Measurements from ENCODE around the gene RORC.

The RORC gene

DNA sequence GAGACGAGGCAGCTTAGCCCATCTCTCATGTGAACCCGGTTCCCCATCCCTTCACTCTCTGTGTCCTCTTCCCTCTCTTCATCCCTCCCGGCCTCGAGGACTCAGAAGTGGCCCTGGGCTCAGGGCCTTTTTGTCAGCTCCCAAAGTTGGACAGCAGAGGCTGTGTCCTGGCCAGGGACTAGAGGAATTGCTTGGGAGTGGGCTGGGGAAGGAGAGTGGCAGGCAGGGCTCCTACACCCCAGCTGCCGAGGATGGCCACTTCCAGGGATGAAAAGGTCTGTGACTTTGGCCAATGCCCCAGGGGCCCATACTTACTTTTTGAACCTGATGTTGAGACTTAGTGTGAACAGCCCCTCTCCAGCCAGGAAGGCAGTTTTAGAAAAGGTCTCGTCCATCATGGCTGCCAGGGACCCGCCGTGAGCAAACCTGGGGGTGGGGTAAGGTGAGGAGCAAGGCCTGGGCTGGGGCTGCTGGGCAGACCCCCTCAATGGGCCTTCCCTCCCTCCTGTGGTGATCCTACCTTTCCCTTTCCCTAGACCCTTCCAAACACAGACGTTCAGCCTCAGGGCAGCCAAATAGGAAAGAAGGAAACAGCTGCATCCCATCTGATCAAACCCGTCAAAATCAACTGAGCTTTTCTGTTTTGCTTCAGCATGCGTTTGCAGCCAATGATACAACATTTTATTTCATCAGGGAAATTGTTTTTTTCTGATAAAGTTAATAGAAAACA, 16.4 kb upstream of the RORC start:
- DNase-seq = no peak

DNA sequence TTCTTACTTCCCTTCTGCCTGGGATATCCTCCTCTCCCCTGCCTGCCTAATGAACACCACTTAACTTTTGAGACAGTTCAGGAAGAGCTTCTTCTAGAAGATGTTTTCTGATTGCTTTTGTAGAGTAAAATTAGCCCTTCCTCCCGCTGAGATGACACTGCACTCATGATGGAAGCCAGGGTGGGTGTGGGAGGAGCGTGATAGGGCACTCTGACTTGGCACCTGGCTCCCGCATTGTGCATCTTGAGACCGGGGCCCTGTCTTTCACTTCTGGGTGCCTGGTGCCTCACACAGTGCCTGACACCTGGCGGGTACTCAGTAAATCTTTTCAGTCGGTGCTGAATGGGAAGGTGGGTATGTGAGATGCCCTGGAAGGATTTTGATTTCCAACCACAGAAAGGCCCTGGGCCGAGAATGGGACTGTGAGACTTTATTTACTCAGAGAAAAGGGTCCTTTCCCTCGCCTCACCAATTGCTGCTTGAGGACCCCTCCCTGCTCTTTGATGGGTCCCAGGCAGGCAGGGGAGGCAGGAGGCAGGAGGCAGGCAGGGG, 15.2 kb upstream of the RORC start:
- DNase-seq = no peak

DNA sequence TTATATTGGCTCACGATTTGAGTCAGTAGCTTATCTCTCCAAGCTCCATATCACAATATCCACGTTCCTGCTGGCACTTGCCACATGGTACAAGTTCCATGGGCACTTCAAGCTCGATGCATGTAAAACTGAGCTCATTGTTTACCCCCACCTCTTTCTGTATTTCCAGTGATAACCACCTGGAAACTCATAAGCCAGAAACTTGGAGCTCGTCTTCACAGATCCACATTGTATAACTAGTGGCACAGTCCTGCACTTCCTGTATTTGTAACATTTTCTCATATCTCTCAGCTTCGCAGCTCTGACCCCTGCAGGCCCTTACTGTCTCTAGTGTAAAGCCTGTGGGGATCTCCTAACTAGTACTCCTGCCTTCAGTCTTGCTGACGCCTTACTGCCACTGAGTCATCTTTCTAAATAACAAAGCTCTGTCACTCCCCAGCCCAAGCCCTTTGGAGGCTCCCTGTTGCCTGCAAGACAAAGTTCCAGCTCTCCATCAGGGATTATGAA, 14.5 kb upstream of the RORC start:
- DNase-seq = peak; percentile 59

DNA sequence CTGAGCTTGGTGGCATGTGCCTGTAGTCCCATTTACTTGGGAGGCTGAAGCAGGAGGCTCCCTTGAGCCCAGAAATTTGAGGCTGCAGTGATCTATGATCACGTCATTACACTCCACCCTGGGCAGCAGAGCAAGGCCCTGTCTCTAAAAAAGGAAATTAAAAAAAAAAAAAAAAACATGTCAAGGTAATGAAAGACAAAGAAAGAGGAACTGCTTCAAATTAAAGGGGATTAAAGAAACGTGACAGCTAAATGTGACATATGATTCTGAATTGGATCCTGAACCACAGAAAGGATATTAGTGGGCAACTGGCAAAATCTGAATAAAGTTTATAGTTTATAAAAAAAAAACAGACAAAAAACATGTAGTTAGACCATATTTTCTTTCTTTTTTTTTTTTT, 11.8 kb upstream of the RORC start:
- peak; percentile 60 for DNase-seq

DNA sequence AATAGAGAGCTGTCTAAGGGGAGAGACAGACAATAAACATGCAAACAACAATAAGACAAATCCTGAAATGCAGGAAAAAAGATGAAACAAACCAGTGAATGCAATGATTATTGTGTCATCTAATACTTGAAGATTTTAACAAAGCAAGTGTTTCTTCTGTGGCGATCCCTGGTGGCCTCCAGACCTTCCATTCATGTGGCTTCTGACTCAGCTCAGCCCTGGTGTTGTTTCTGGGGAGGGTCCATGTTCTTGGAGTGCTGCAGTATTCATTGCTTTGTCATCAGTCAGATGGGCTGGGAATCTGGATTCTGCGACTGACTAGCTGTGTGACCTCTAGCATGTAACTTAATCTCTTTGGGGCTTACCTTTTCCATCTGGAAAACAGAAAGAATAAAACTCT, 9.5 kb upstream of the RORC start:
- no peak for DNase-seq

DNA sequence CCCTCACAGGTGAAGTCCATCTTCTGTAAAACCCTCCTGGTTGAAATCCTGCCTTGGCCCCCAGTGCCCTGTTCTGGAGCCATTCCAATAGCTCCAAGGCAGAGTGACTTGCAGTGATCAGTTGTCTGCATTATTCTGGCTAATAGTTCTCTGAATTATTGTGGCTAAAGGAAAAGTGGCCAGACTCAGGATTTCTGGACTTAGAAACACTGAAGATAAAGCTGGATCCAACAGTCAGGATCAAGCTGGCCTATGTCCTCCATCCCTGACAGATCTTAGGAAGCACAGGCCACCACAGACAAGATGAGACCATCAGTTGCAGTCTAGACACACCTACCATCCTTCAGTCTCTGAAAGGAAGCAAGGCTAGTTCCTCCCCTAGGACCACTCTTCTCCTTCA, 8.8 kb upstream of the RORC start:
- no peak for DNase-seq

DNA sequence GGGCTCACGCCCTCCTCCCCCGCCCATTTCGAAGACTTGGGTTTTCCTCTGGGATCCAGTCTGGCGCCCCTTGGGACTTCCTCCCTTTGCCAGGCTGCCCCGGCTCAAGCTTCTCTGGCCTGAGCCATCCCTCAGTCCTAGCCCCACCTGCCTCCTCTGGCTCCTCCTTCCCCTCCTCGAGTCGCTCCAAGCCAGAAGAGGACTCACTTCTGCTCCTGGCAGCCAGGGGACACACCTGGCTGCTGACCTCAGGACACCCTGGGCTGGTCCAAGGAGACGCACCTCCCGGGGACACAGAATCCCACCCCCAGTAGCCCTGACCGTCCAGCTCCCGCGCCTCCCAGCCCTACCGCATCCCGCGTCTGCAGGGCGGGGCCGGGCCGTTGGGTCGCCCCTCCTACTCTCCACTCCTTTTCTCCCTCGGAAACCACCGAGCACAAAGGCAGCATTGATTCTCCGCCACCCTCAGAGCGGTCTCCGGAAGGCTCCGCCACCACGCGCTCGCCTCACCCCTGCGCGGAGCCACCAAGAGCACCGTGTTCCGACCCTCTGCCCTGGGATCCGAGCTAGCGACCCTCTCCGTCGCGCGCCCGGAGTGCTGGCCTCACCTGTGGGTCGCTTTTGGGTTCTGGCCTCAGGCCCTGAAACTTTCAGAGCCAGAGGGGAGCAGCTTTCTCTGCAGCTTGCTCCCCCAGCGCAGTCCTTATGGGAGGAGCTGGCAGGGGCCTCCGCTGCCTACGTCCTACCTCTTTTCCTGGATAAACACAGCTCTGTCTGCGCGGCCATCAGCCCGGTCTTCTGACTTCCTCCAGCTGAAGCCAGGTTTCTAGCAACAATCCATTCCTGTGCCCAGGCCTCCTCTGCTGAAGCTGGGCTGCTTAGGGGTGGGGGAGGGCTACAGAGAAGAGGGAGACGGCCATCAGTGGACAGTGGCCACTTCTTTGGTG, 8.1 kb upstream of the RORC start, which contains the start of gene C2CD4D:
Gene C2CD4D (minus strand): TSS at position 364 of the 947 bp plus-strand sequence. CDS start 831 bp downstream, outside the sequence.
- DNase-seq = no peak

DNA sequence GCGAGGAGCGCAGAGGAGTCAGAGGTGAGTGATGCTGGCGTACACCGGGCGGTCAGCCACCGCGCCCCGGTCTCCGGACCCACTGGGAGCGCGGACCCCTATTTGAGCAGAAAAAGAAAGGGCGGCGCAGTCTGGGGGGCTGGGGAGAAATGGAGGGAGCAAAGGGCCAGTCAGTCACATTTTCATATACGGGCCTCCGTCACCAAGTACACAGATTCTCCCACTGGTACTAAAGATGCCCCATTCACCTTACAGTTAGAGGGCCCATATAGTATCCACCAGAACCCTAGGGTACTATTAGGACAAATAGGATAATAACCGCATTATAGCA, 7.4 kb upstream of the RORC start:
- DNase-seq = no peak

DNA sequence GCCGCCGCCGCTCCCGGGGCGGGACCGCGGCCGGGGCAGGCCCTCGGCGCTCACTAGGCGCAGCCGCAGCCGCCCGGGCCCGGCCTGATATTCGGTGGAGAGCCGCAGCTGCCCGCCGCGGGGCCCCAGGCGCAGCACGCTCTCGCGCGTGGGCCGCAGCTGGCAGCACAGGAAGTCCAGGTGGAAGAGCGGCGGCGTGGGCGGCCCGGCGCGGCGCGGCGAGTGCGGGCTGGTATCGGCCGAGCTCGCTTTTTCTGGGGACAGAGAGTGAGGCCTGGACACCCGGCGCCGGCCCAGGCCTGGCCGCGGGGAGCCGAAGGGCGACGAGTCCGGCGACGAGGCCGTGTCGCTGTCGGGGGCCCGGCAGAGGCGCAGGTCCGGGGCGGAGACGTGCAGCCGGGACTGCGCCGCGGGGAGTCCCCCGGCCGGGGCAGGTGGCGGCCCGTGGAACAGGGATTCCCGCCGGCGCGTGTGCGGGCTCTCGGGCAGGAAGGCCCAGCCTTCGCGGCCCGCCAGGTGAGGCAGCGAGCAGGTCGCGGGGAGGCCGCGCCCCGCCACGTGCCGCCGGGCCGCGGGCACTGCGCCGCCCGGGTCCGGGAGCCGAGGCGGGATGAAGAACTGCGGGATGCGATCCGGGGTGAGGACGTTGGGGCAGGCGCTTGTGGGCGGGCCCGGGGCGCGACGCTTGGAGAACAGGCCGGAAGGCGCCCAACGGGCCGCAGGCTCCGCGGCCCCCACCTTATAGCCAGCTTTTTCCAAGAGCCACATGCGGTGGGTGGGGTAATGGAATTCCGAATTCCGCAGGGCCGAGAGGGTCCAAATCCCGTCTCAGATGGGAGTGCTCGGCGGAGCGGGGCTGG, 6.8 kb upstream of the RORC start:
- no peak for DNase-seq

DNA sequence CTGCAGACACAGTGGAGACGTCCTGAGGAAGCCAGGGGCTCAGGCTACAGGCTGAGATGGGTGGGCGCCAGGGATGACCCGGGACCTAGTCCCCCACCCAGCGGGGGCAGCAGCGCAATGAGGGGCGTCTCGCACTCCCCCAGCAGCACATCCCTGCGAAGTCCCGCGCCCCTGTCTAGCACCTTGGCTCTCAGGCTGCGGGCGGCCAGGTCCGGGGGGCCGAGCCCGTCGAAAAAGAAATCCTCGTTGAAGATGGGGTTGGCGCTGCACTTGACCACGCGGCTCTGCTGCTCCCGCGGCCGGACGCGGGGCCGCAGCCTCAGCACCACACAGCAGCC, 6.3 kb upstream of the RORC start:
- DNase-seq = no peak

DNA sequence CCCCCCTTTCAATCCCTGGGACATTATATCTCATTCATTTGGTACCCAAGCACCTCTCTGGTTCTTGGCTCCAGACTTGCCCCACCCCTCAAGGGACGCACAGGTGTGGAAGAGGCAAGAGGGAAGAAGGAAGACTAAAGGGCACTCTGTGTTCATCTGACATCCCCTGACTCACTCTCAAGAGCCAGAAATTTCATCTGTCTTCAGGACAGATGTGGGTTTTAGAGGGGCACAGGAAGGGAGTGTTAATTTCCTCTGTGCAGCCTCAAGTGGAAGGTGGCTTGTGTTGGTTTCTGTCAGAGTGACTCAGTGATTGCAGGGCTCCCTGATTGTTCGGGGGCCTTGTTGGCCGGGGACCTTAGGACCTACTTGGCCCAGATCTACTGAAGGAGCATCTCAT, 5.6 kb upstream of the RORC start:
- no peak for DNase-seq

DNA sequence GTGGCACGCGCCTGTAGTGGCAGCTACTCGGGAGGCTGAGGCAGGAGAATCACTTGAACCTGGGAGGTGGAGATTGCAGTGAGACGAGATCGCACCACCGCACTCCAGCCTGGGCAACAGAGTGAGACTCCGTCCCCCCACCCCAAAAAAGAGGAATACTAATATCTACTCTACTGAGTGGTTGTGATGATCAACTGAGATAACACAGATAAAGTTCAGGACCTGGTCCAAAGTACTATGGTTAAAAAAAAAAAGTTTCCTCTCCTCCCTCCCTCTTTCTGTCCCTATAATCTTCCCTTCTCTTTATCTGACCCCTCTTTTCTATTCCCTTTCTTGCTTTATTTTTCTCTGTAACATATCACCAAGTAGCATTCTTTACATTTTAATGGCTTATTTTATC, 4.0 kb upstream of the RORC start:
- no peak for DNase-seq

DNA sequence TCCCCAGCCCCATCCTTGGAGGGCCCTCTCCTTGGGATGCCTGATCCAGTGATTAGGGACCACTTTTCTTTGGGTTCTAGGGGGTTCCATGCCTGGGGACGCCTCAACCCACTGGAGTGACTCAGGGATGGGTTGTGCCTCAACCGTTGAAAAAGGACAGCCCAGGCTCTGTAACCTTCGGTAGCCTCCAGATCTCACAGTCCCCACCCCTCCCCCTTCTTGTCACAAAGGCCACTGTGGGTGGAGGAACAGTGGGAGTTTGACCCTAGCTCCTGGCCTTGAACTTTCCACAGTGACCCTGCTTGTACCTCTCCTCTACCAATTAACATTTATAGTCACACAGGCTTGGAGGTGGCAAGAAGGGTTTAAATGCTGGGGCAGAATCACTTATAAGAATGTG, 2.6 kb upstream of the RORC start:
- DNase-seq = peak; percentile 52

DNA sequence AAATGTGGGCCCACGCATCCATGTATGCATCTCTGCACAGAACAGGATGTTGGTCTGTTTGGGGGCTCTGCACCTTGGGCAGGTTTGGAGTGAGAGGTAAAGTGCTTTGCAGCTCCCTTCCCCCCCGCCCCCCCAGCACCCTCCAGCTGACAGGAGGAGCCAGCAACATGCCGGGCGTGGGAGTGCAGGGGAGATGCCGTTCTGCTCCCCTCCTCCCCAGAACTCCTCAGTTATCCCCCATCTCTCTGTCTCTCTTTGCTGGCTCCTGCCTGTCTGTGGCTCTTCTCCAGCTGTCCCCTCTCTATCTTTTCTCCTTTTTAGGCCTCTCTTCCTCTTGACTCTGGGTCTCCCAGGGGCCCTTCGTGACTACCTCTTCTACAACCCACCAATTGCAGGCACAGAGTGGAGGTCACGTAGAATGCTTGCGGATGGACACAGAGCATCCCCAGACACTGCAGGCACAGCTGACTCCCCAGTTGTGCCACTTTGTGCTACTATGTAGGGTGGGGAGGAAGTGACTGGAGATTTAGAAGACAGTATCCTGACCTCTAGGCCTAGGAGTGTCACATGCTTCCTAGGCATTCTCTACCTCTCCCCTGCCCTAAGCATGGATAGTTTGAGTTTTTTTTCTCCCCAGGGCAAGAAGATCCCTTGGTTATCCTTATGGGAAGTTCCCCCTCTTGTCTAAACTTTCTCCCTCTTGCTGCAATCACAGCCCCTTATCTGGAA, 1.7 kb upstream of the RORC start:
- DNase-seq = peak; percentile 25

DNA sequence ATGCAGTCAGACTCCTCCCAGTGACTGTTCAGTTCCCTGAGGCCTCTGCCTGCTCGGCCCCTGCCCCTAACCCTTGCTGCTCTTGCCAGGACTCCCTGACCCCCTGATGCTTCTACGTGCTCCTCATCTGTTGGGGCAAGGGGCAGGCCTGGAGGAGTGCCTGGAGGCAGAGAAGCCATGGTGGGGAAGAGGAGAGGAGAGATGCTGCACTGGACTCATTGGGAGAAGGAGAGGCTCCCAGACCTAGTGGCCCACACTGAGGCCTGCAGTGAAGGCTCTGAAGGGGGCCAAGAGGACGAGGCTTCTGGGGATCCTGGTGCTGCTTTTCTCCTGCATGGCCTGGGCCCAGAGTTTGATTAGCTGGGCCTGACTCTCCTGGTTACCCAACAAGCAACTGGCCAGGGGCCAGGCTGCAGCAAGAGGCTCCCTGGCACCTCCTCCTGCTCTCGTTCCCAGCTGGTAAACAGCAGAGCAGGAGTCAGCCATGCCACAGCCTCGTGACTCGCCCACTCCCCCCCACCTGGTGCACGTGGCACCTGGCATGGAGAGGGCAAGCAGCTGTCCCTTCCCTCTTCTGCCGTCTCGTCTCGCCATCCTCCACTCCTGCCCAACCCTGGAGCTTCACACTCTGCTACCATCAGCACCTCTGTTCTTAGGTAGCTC, 847 bp upstream of the RORC start:
- DNase-seq = no peak

DNA sequence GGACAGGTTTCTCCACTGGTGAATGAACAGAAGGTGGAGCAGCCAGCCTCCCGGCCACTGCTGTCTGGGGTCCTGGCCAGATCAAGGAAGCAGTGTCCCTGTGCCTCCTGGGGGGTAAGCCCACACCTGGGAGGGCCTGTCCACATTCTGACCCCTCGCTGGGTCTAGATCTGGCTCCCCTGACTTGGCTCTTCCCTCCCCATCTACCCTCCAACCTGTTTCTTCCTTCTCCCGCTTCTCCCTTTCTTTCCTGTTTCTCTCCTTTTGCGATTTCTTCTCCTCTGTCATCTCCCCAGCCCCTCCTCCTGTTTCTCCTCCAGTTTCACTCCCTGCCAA, 378 bp downstream of the RORC start:
- DNase-seq = no peak

DNA sequence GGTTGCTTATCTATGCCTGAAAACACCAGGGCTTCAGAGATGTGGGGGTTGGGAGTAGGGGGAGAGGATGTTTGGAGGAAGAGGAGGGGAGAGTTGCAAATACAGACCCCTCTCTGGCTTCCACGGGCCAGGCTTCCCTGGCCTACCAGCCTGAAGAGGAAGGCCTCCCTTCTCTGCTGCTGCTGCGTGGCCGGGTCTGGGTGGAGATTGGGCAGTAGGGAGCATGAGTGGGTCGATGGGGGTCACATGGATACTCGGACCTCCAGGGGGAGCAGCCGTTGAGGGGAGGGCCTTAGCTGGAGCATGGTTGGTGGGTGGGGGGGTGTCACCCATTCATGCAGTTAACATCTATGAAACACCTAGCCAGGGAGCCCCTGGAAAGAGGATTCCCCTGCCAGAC, 1.5 kb downstream of the RORC start:
- DNase-seq = no peak

DNA sequence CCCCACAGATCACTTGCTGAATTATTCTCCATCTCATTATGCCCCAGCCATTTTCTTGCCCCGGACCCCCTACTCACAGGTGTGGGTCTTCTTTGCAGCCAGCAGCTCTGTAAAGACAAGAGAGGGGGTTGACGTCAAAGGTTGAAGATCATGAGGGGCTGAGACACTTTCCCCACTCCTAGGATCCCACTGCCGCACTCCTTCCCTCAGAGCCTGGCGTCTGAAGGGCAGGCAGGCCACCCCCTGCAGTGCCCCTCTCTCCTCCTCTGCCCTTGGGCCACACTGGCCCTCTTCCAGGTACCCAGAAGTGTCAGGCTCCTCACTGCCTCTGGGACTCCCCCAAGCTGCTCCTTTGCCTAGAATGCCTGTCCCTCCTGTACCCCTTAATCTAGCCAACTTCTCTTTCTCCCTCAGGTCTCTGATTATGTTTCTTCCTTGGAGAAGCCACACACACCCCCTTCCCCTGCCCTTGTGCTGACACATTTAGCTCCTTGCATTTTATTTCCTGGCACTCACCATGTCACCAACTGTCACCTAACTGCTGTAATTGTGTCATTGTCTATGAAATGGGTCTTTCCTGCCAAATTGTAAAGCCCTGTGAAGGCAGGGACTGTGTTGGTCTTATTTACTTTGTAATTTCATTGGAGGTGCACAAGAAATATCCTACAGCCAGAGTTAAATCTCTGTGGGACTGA, 2.1 kb downstream of the RORC start:
- DNase-seq = no peak

DNA sequence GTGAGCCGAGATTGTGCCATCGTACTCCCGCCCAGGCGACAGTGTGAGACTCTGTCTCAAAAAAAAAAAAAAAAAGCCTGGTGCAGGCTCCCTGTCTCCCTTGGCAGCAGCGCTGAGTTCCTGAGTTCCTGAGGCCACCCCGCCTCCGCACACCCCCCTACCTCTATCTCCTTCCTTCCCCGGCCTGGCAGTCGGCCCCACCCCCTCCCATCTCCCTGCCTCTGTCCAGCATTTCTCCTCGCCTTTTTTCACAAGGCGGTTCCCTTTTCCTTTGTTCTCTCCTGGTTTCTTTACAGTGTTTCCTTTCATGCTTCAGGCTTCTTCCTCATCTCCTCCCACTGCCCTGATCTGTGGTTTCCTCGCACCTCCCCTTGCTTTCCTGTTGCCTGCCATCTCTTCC, 2.7 kb downstream of the RORC start:
- DNase-seq = peak; percentile 50

DNA sequence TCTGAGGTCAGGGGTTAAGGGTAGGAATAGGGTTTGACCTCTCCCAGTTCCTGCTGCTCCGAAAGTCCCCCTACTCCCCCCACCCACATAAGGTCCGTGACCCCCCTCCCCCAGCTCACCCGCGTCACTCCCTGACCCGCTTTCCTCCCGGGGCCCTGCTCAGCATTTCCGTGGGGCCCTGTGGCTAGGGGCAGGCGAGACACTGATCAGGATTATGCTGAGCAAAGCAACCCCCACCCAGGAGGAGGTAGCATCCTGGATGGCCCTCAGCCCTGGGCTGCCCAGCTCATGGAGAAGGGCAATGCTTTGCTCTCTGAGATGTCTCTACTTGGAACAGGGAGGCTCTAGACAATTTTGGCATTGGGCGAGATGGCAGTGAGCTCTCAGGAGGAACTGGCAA, 3.7 kb downstream of the RORC start:
- DNase-seq = no peak

All from MV-4-11 (cell line).